H7 (cell line): ENCODE results near the gene ZNF792. TPM values are rescaled to one million over a fixed set of nuclear protein-coding genes. Genes with fewer than 3 reads are reported as not detected.
"Not testable (repeated sequence)": the region's sequence is repeated elsewhere in the genome, so short reads cannot be mapped to it uniquely, and the experiment has no call there.

Experiments
- DNase-seq: peaks from one replicate; pipeline ENCODE4 v3.0.0; 2012
- H3K27me3 ChIP-seq: 2 replicates; pipeline ENCODE4 v1.6.0; 2011; ENCODE audit warnings: mild to moderate bottlenecking, low read length; ENCODE audit not compliant: control insufficient read depth, insufficient read depth
- H3K36me3 ChIP-seq: replicated peaks from 2 replicates; pipeline ENCODE4 v1.5.1; 2011; ENCODE audit warnings: low read length; ENCODE audit not compliant: control insufficient read depth, insufficient read depth
- H3K4me3 ChIP-seq: 2 replicates; pipeline ENCODE4 v1.5.1; 2011; ENCODE audit warnings: low read depth, mild to moderate bottlenecking, control low read depth, low read length, moderate library complexity; ENCODE audit not compliant: insufficient read depth
- total RNA-seq: library from RNA; depleted of rRNA; stranded (reverse); fragments of >200 nt; shearing (Covaris generic); gene quantifications from 2 replicates; pipeline ENCODE4 v1.2.3, GENCODE V29; 2014; rRNA removed

Gene ZNF792
- total RNA-seq, 1 experiment from 2014 or later: 18.0 TPM

DNA sequence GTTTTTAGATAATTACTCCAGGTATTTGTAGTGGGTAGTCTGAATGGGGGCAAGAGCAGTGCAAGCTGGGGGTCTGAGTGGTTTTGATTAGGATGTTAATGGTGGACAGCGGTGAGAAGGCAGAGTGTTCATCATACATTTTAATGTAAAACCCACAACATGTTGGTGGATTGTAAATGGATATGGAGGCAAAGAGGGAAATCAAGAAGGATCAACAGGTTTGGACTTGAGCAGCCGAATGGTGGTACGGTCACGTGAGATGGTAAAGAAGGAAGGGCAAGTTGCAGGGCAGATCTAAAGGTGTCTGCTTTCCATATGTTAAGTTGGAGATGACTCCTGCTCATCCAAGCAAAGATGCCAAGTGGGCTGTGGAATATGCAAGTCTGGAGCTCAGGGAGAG is 27.8 kb downstream of the ZNF792 start:
- H3K4me3 ChIP-seq: no peak overlapping the region
- DNase-seq: no peak
- H3K36me3 ChIP-seq: peaks cover 5% of the 10 kb centered on the region
- H3K27me3 ChIP-seq: no peaks in the 10 kb centered on the region

DNA sequence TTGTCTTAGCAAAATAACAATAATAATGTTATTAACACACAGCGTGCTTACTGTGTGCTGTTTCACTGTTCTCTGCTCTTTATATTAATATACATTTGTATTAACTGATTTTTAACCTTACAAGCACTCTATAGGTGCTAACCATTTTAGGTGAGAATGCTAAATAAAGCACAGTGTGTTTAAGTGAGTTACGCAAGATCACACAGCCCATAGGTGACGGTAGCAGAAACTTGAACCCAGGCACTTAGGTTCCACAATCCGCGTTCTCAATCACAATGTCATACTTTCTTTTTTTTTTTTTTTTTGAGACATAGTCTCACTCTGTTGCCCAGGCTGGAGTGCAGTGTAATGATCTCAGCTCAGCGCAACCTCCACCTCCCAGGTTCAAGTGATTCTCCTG is 31.5 kb downstream of the ZNF792 start:
- Histone ChIP-seq H3K36me3 (peaks cover 5% of the 10 kb centered on the region), H3K27me3 (no peaks in the 10 kb centered on the region), H3K4me3 (no peak overlapping the region)
- no peak for DNase-seq

DNA sequence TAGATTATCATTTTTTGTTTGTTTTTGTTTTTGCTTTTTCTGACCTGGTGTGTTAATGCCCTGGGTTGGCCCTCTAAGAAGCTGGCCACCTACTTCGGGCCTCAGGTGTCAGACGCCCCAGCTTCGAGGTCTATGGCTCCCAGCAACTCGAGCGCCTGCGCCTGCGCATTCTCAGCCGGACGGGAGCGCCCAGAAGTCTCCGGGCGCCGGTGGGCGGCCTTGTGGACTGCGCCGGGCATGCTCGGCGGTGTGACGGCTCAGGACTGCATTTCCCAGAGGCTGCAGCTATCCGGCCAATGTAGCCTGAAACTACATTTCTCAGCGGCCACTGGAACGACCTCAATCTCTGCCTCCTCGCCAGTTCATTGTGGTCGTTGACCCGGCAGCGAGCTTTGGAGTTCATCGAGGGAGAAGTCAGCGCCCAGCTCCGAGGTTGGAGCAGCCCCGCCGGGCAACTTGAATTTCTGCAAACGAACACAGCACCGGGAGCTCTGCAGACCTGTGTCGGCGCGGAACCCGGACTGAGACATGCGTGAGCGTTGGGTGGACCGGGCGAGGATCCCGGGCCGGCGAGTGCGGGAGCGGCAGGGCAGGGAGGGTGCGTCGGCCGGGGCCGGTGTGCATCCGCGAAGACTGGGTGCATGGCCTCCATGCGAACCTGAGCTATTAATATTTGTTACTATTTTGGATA is 37.2 kb downstream of the ZNF792 start, which contains the start of gene ZNF30:
Gene ZNF30 (plus strand): TSS at position 219 of the 691 bp plus-strand sequence. CDS start 3,045 bp downstream, outside the sequence.
- Histone ChIP-seq H3K27me3 (no peaks in the 10 kb centered on the region), H3K36me3 (no peaks in the 10 kb centered on the region), H3K4me3 (peak within 1 kb of the TSS; percentile 70)
- peak; percentile 96 for DNase-seq

DNA sequence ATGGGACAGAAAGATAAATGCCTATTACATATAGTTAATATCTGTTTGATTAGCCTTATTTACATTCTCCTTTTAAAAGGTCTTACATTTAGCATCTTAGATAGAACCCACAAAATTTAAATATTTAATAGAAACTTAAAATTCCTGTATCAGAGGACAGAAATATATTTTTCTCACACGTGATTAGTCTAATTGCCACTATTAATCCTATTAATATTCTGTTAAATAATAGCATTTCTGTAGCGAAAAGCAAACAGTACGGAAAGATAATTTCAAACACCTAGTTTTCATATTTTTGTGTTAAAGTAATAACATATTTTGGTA is 37.7 kb downstream of the ZNF792 start:
- H3K27me3 ChIP-seq: no peaks in the 10 kb centered on the region
- H3K36me3 ChIP-seq: no peaks in the 10 kb centered on the region
- no peak overlapping the region for H3K4me3 ChIP-seq
- DNase-seq: no peak

DNA sequence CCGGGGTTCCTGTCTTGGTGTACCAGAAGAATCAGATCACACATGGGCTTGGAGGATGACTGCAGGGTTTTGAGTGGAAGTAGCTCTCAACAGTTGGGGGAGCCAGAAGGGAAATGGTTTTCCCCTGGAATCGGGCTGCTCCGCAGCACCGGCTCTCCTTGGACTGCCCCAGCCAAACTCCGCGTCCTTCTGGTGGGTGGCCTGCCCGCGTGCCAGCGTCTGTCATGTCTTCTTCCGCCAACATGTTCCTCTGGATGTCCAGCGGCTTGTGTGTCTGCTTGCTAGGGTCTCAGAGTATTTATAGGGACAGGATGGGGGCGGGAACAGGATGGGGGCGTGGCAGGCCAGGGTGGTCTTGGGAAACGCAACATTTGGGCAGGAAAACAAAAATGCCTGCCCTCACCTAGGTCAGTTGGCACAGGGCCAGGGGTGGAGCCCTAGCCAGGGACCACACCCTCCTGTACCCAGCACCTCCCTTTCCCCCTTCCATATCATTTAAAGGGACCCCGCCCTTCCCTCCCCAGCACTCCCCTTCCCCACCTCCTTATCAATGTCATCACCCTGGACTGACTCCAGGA is 38.7 kb downstream of the ZNF792 start:
- Histone ChIP-seq H3K4me3 (no peak overlapping the region), H3K27me3 (no peaks in the 10 kb centered on the region), H3K36me3 (no peaks in the 10 kb centered on the region)
- no peak for DNase-seq

DNA sequence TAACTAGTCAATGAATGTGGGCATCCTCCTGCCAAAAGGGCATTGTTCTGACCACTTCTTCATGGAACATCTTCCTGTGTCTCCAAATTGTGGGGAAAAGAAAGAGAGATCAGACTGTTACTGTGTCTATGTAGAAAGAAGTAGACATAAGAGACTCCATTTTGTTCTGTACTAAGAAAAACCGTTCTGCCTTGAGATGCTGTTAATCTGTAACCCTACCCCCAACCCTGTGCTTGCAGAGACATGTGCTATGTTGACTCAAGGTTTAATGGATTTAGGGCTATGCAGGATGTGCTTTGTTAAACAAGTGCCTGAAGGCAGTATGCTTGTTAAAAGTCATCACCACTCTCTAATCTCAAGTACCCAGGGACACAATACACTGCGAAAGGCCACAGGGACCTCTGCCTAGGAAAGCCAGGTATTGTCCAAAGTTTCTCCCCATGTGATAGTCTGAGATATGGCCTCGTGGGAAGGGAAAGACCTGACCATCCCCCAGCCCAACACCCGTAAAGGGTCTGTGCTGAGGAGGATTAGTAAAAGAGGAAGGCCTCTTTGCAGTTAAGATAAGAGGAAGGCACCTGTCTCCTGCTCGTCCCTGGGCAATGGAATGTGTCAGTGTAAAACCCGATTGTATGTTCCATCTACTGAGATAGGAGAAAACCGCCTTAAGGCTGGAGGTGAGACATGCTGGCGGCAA is 43.8 kb downstream of the ZNF792 start:
- not testable (repeated sequence) for H3K27me3 ChIP-seq, H3K4me3 ChIP-seq, DNase-seq, H3K36me3 ChIP-seq

DNA sequence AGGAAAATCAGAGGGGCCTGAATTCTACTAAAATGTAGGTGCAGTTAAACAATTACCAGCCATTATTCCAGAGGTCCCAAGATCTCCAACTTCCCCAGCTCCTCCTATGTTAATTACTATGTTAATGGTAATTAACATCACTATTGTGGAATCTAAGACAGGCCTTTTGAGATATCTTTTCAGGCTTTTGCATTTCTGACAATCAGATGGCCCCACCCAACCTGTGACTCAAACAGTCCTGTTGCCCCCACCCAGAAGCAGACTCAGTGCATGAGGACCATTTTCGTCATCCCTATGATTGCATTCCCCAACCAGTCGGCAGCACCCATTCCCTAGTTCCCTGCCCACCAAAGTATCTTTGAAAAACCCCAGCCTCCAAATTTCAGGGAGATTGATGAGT is 45.8 kb downstream of the ZNF792 start:
- H3K27me3 ChIP-seq: no peaks in the 10 kb centered on the region
- no peak overlapping the region for H3K4me3 ChIP-seq
- H3K36me3 ChIP-seq: no peaks in the 10 kb centered on the region

DNA sequence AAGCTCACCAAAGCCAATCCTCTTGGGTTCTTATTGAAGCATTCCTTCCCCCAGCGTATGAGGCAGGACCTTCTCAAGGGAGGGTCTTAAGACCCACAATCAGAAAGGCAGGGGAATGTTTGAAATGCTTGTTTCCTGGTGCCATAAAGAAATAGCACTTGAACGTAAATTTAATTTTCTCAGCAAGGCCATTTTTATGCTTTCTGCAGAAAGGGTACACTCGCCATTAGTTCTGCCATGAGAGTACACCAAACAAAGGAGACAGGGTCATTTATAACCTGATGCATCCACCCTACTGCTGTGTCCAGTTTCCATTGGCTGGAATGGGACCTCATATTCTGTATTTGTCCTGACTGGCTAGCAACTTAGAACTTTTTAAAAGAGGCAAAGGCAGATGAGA is 46.9 kb downstream of the ZNF792 start:
- not testable (repeated sequence) for DNase-seq, H3K27me3 ChIP-seq, H3K4me3 ChIP-seq, H3K36me3 ChIP-seq

More for the DNA sequence above, 45.8 kb downstream of the ZNF792 start:
- DNase-seq: no peak

DNA sequence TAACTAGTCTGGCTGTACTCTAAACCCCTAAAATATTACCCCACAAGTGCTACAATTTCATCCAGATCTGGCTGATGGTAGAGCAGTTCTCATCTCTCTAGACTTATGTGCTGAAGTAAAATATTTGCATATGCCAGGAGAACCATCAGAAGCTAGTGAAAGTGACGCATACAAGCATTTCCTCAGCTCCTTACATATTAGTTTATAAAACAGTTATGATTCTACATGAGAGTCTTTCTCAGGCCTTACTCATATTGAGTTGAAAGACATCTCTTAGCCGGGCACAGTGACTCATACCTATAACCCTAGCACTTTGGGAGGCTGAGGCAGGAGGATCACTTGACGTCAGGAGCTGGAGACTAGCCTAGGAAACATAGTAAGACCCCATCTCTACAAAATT is 53.3 kb downstream of the ZNF792 start:
- H3K36me3 ChIP-seq: no peaks in the 10 kb centered on the region
- no peak overlapping the region for H3K4me3 ChIP-seq
- DNase-seq: no peak
- peaks cover 9% of the 10 kb centered on the region for H3K27me3 ChIP-seq

Other genes starting within 250 kb of the ZNF792 start
- gene ZNF181, start 230.0 kb downstream of the ZNF792 start, total RNA-seq: 6.8 and 16.6 TPM in 2 replicates
- gene ZNF599, start 191.0 kb downstream of the ZNF792 start, total RNA-seq: 3.6 and 7.6 TPM in 2 replicates
- 6.3 and 8.9 TPM in 2 replicates for gene ZNF30, start 37.3 kb downstream of the ZNF792 start, total RNA-seq
- 110 and 138 TPM in 2 replicates for gene GRAMD1A, start 36.1 kb upstream of the ZNF792 start, total RNA-seq
- gene SCN1B, start 66.2 kb upstream of the ZNF792 start, total RNA-seq: 8.1 and 8.9 TPM in 2 replicates
- 6.1 and 13.9 TPM in 2 replicates for gene HPN, start 77.5 kb upstream of the ZNF792 start, total RNA-seq
- not detected in 2 replicates for gene FXYD3, start 151.6 kb upstream of the ZNF792 start, total RNA-seq
- gene LGI4, start 170.8 kb upstream of the ZNF792 start, total RNA-seq: 2.9 and 10.4 TPM in 2 replicates
- 5.0 and 6.1 TPM in 2 replicates for gene FXYD1, start 174.6 kb upstream of the ZNF792 start, total RNA-seq
- gene FXYD7, start 179.0 kb upstream of the ZNF792 start, total RNA-seq: 1.3 and 1.8 TPM in 2 replicates
- 101 and 115 TPM in 2 replicates for gene FXYD5, start 190.5 kb upstream of the ZNF792 start, total RNA-seq